Stomach smooth muscle (tissue), 2 donors: Measurements from ENCODE around the gene WBP4.
"Not testable (repeated sequence)": the region's sequence is repeated elsewhere in the genome, so short reads cannot be mapped to it uniquely, and the experiment has no call there.

ENCODE experiments used
- H3K27ac ChIP-seq: one replicate; pipeline ENCODE4 v1.7.0; 2013; ENCODE audit warnings: mild to moderate bottlenecking, low read length, inconsistent platforms
- H3K27me3 ChIP-seq, 2 donors: one replicate each; pipeline ENCODE4 v1.7.0; 2013; ENCODE audit warnings: low read length in 2 of 2; ENCODE audit not compliant: insufficient read depth in 2 of 2, control insufficient read depth in 1 of 2
- H3K36me3 ChIP-seq, 2 donors: one replicate each; pipeline ENCODE4 v1.7.0; 2013; ENCODE audit warnings: low read length in 2 of 2; ENCODE audit not compliant: control insufficient read depth in 2 of 2, insufficient read depth in 2 of 2
- H3K4me1 ChIP-seq: one replicate; pipeline ENCODE4 v1.7.0; 2013; ENCODE audit warnings: low read length; ENCODE audit not compliant: control insufficient read depth, insufficient read depth
- H3K4me3 ChIP-seq, 2 donors: one replicate each; pipeline ENCODE4 v1.7.0; 2013; ENCODE audit warnings: low read length in 2 of 2
- H3K9ac ChIP-seq, 2 donors: one replicate each; pipeline ENCODE4 v1.7.0; 2013; ENCODE audit warnings: low read length in 2 of 2, mild to moderate bottlenecking in 1 of 2
- H3K9me3 ChIP-seq, 2 donors: one replicate each; pipeline ENCODE4 v1.7.0; 2013; ENCODE audit warnings: low read length in 2 of 2; ENCODE audit not compliant: control insufficient read depth in 2 of 2
- donor health status: healthy.
- donor health status: Pancreatic carcinoma.

Gene WBP4

GRCh38 chr13:41085961-41086585 lies 24.8 kb downstream of the WBP4 start:
- Histone ChIP-seq H3K9me3 (no peaks in the 10 kb centered on the region), H3K4me3 (no peak overlapping the region), H3K36me3 (peaks cover 11 to 13% of the 10 kb centered on the region in 2 donors), H3K27ac (no peak overlapping the region), H3K9ac (no peak overlapping the region), H3K4me1 (no peaks in the 10 kb centered on the region), H3K27me3 (no peaks in the 10 kb centered on the region)

- H3K27me3 ChIP-seq, H3K4me3 ChIP-seq, H3K9me3 ChIP-seq, H3K9ac ChIP-seq, H3K27ac ChIP-seq, H3K36me3 ChIP-seq, H3K4me1 ChIP-seq: not testable (repeated sequence)
Observed at GRCh38 chr13:41095681-41096080, 34.4 kb downstream of the WBP4 start.

- no peaks in the 10 kb centered on the region for H3K36me3 ChIP-seq
- H3K4me3 ChIP-seq = no peak overlapping the region
- no peak overlapping the region for H3K9ac ChIP-seq
- no peaks in the 10 kb centered on the region for H3K9me3 ChIP-seq
- H3K27ac ChIP-seq = no peak overlapping the region
- no peaks in the 10 kb centered on the region for H3K27me3 ChIP-seq
- H3K4me1 ChIP-seq = no peaks in the 10 kb centered on the region
Observed at GRCh38 chr13:41098761-41099160, 37.5 kb downstream of the WBP4 start.

GRCh38 chr13:41099986-41100385 lies 38.7 kb downstream of the WBP4 start:
- H3K27me3 ChIP-seq = no peaks in the 10 kb centered on the region
- H3K36me3 ChIP-seq = no peaks in the 10 kb centered on the region
- H3K4me3 ChIP-seq = no peak overlapping the region
- no peak overlapping the region for H3K27ac ChIP-seq
- no peaks in the 10 kb centered on the region for H3K9me3 ChIP-seq
- no peak overlapping the region for H3K9ac ChIP-seq
- no peaks in the 10 kb centered on the region for H3K4me1 ChIP-seq

GRCh38 chr13:41107104-41107571 lies 45.8 kb downstream of the WBP4 start:
- no peaks in the 10 kb centered on the region for H3K36me3 ChIP-seq
- no peak overlapping the region for H3K4me3 ChIP-seq
- no peaks in the 10 kb centered on the region for H3K27me3 ChIP-seq
- H3K9ac ChIP-seq = no peak overlapping the region
- no peak overlapping the region for H3K27ac ChIP-seq
- H3K4me1 ChIP-seq = no peaks in the 10 kb centered on the region
- no peaks in the 10 kb centered on the region for H3K9me3 ChIP-seq

GRCh38 chr13:41107584-41108014 lies 46.3 kb downstream of the WBP4 start:
- no peaks in the 10 kb centered on the region for H3K36me3 ChIP-seq
- H3K27ac ChIP-seq = no peak overlapping the region

GRCh38 chr13:41111454-41111853 lies 50.1 kb downstream of the WBP4 start:
- Histone ChIP-seq H3K9ac (no peak overlapping the region), H3K4me3 (no peak overlapping the region), H3K4me1 (no peaks in the 10 kb centered on the region), H3K27ac (no peak overlapping the region), H3K36me3 (no peaks in the 10 kb centered on the region), H3K9me3 (no peaks in the 10 kb centered on the region), H3K27me3 (no peaks in the 10 kb centered on the region)

More at GRCh38 chr13:41107584-41108014, 46.3 kb downstream of the WBP4 start:
- Histone ChIP-seq H3K9ac (no peak overlapping the region), H3K9me3 (no peaks in the 10 kb centered on the region), H3K27me3 (no peaks in the 10 kb centered on the region), H3K4me1 (no peaks in the 10 kb centered on the region), H3K4me3 (no peak overlapping the region)

- no peaks in the 10 kb centered on the region for H3K9me3 ChIP-seq
- H3K4me3 ChIP-seq = no peak overlapping the region
- no peaks in the 10 kb centered on the region for H3K27me3 ChIP-seq
- H3K9ac ChIP-seq = no peak overlapping the region
- H3K4me1 ChIP-seq = no peaks in the 10 kb centered on the region
- no peak overlapping the region for H3K27ac ChIP-seq
- no peaks in the 10 kb centered on the region for H3K36me3 ChIP-seq
Observed at GRCh38 chr13:41117869-41118268, 56.6 kb downstream of the WBP4 start.

- Histone ChIP-seq H3K9ac (no peak overlapping the region), H3K4me3 (no peak overlapping the region), H3K4me1 (no peaks in the 10 kb centered on the region), H3K9me3 (no peaks in the 10 kb centered on the region), H3K36me3 (no peaks in the 10 kb centered on the region), H3K27ac (no peak overlapping the region), H3K27me3 (no peaks in the 10 kb centered on the region)
Observed at GRCh38 chr13:41122838-41123237, 61.5 kb downstream of the WBP4 start.

- H3K4me3 ChIP-seq = no peak overlapping the region
- no peaks in the 10 kb centered on the region for H3K27me3 ChIP-seq
- H3K9ac ChIP-seq = no peak overlapping the region
- H3K36me3 ChIP-seq = no peaks in the 10 kb centered on the region
- no peak overlapping the region for H3K27ac ChIP-seq
- H3K4me1 ChIP-seq = peaks cover 23% of the 10 kb centered on the region
- no peaks in the 10 kb centered on the region for H3K9me3 ChIP-seq
Observed at GRCh38 chr13:41127701-41128100, 66.4 kb downstream of the WBP4 start.

- Histone ChIP-seq H3K4me1 (peaks cover 29% of the 10 kb centered on the region), H3K36me3 (no peaks in the 10 kb centered on the region), H3K9ac (no peak overlapping the region), H3K9me3 (no peaks in the 10 kb centered on the region), H3K27ac (no peak overlapping the region), H3K4me3 (peak overlapping the region; percentile 8 to 89), H3K27me3 (no peaks in the 10 kb centered on the region)
Observed at GRCh38 chr13:41130356-41130755, 69.0 kb downstream of the WBP4 start.
